ENCODE data around the gene GDI1.

Gene GDI1

DNA sequence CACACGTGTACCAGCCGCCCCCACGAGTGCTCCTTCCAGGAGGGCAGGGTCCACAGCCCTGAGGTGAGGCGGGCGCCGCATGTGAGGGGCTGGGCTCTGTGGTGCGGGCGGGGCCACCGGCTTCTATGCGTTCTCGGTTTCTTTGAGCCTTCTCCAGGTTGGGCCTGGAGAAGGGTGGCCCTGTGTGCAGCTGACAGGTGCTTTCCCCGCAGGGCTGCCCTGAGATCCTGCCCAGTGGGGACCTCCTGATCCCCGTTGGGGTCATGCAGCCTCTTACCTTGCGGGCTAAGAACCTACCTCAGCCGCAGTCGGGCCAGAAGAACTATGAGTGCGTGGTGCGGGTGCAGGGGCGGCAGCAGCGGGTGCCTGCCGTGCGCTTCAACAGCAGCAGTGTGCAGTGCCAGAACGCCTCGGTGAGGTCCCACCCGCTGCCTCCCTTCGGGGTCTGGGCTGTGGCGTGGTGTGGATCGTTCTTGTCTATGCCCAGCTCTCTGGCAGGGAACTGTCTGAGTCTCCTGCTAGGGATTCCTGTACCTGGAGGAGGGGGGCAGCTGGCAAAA is 27.9 kb downstream of the GDI1 start:
- DNase-seq = no peak

DNA sequence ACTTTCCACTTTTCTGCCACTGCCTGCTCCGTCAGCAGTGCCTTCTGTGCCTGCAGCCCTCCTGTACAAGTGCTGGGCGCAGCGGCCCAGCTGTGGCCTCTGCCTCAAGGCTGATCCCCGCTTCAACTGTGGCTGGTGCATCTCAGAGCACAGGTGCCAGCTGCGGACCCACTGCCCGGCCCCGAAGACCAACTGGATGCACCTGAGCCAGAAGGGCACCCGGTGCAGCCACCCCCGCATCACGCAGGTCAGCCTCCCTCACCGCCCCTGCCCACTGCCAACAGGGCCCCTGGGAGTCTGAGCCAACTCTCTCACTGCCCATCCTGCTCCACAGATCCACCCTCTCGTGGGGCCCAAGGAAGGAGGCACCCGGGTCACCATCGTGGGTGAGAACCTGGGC is 28.6 kb downstream of the GDI1 start:
- DNase-seq = no peak

DNA sequence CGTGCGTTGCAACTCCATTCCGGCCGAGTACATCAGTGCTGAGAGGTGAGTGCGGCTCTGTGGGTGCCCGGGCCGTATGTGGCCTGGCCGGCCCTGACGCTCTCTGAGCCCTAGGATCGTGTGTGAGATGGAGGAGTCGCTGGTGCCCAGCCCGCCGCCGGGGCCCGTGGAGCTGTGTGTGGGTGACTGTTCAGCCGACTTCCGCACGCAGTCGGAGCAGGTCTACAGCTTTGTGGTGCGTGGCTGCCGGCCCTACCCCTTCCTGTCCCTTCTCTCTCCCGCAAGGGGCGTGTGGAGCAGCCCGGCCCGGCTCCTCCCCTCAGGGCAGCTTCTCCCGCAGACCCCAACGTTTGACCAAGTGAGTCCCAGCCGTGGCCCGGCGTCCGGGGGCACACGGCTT is 29.1 kb downstream of the GDI1 start:
- DNase-seq = no peak

DNA sequence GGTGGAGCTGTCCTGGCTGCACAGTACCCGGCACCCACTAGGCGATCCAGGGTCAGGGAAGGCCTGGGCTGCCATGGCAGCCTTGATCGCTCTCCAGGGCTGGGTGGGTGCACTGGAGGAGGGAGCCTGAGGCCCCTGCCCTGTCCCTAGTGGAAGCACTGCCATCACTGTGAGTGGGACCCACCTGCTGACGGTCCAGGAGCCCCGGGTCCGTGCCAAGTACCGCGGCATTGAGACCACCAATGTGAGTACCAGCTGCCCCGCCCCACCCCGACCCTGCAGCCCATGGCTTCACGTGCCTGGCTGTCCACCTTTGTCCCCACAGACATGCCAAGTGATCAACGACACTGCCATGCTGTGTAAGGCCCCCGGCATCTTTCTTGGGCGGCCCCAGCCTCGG is 30.0 kb downstream of the GDI1 start:
- no peak for DNase-seq

DNA sequence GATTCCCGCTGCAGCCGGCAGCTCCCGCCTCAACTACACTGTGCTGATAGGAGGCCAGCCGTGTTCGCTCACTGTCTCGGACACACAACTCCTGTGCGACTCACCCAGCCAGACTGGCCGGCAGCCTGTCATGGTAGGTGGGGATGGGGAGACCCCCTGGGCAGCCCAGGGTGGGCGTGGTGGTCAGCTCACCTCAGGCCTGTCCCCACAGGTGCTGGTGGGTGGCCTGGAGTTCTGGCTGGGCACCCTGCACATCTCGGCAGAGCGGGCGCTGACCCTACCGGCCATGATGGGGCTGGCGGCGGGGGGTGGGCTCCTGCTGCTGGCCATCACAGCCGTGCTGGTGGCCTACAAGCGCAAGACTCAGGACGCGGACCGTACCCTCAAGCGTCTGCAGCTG is 30.6 kb downstream of the GDI1 start:
- DNase-seq = no peak

DNA sequence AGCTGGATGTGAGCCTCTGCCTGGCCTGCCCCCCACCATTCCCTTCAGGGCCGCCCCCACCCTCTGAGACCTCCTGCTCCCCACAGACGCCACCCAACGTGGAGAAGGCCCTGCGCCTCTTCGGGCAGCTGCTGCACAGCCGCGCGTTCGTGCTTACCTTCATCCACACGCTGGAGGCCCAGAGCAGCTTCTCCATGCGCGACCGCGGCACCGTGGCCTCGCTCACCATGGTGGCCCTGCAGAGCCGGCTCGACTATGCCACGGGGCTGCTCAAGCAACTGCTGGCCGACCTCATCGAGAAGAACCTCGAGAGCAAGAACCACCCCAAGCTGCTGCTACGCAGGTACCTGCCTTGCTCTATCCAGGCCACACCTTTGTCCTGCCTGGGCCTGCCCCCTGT is 31.3 kb downstream of the GDI1 start:
- DNase-seq = no peak

DNA sequence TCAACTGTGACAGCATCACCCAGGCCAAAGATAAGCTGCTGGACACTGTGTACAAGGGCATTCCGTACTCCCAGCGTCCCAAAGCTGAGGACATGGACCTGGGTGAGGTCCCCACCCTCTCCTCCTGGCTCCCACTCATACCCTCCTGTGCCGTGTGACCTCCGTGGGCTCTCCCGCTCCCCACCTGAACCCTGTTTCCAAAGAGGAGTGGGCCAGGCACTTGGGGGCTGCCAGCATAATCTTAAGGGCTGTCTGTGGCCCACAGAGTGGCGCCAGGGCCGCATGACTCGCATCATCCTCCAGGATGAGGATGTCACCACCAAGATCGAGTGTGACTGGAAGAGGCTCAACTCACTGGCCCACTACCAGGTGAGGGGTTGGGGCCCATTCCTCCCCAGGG is 32.2 kb downstream of the GDI1 start:
- DNase-seq = no peak

DNA sequence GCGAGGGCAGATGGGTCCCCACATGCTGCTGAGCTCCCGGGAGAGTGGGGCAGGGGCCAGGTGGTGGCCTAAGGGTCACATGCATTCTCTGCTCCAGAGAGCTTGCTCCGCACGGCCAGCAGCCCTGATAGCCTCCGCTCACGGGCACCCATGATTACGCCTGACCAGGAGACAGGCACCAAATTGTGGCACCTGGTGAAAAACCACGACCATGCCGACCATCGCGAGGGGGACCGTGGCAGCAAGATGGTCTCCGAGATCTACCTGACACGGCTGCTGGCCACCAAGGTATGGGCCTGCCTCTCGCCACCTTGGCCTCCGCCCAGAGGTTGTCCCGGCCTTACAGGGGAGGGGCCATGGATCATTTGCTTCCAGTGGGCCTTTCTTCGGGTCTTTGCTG is 32.9 kb downstream of the GDI1 start:
- DNase-seq = no peak

DNA sequence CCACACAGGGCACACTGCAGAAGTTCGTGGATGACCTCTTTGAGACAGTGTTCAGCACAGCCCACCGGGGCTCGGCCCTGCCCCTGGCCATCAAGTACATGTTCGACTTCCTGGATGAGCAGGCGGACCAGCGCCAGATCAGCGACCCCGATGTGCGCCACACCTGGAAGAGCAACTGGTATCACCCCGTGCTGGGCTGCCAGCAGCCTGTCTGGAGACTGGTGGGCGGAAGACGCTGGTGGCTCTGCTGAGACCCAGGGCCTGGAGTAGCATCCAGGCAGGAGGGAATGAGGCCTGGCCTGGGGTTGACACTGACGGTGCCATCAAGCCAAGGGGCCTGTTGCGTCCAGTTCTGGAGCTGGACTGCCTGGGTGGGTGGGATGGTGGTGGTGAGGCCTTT is 33.5 kb downstream of the GDI1 start:
- DNase-seq = no peak

DNA sequence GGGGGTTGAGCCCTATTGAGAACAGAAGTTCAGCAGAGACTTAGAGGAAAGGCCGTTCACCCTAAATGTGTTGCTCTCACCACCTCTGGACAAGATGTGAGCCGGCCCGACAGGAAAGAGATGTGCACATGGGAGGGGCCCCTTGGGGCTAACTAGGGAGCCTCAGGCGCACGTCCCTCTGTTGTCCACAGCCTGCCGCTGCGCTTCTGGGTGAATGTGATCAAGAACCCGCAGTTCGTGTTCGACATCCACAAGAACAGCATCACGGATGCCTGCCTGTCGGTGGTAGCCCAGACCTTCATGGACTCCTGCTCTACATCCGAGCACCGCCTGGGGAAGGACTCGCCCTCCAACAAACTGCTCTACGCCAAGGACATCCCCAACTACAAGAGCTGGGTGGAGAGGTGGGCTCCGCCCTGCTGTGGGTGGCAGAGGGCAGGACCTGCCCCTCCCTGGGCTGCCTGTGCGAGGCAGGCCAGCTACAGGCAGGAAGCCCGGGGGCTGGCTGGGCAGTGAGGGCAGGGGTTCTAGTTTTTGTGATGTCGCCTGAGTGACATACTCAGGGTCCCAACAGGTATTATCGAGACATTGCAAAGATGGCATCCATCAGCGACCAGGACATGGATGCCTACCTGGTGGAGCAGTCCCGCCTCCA is 34.1 kb downstream of the GDI1 start:
- DNase-seq = no peak

DNA sequence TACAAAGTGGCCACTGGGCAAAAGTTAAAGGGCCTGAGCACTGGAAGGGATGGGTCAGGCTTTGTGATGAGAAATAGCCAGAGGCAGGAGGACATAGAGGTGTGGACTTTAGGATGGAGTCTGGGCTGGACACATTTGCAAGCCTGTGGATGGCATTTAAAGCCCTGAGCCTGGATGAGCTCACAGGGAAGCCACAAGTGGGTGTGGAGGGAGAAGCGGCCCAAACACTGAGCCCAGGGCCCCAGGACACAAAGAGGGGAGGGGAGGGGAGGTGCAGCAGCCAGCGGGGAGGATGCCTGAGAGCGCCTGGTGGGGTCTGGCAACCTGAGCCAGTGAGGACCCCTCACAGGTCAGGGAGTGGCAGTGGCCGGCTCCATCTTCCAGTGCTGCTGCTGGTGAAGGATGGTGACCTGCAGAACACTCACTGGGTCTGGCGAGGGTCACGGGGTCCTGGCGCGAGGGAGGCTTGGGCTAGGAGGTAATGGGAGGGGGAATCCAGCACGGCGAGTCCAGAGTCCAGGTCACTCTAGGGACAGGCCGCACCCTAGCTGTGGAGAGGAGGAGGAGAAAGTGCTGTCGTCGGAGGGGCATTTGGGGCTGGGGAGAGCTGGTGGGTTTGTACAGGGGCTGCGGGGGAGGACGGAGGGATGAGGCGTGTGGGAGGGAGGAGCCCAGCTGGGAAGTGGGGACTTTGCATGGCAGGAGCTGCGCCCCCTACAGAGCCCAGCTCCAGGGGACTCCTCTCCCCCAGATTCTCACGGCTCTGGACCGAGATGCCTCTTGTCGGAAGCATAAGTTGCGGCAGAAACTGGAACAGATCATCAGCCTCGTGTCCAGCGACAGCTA is 35.1 kb downstream of the GDI1 start:
- DNase-seq = no peak

DNA sequence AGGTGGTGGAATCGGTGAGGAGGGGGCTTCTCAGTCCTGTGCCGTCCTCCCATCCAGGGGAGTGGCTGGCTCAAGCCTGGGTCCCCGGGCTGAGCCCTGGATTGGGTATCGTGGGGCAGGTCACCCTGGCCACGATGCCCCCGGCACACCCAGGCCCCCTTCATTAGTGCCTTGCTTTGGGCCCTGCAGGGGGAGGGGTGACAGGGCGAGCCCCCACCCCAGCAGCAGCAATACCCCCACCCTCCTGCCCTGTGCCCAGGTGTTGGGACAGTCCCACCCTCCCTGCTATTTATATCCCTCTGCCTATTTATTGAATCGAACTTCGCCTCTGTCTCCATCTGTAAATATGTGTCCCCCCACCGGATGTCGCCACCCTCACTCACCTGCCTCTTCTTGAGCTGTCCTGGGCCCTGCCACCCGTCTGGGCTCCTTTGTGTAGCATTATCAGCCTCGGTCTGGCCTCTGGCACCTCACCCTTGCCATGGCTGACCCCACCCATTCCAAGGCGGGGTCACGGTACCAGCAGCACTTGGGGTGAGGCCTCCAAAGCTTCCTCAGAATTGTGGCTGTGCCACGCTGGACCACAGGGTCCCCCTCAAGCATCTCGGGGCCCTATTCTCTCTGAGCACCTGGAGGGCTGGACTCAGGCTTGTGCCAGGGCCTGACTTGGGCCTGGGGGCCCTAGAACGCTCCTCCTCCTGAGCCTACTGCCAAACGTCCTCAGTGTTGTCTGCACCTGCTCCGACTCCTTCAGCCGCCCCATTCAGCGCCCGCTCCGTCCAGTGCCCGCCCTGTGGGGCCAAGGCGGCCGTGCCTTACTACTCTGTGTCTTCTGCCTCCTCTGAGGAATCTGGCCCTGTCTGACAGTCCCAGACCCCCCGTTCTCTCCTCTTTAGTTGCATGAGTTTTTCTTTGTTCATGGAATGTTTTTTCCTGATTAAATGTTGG is 36.0 kb downstream of the GDI1 start:
- no peak for DNase-seq

DNA sequence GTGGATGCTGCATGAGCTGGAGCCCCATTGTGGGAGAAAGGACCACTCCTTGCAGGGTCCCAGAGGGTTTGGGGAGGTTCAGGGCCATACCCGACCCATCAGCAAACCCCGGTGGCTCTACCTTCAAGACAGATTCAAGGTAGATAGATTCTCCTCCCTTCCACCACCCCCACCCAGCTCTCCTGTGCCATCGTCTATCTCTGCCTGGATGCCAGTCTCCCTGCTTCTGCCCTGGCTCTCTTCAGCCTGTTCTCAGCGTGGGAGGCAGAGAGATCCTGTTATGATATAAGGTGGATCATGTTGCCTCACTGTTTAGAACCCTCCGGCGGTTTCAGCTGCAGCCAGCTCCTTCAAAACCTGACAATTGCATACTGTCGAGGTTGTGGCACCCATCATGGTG is 36.7 kb downstream of the GDI1 start:
- DNase-seq = no peak

DNA sequence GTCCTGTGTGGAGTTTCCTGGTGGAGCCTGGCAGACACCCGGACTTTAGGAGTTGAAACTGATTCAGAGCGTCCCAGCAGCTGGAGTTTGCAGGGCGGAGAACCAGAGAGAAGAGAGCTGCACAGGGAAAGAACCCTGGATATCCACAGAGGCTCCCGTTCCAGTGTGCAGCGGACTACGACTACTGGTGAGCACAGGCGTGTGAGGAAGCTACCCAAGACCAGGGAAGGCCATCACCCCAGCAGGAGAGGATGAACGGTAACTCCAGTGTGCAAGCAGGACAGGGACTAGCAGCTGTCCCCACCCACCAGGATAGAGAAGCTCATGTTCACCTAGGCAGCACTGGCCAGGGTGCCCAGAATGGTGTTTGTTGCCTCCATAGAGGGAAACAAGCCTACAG is 39.9 kb downstream of the GDI1 start:
- no peak for DNase-seq

DNA sequence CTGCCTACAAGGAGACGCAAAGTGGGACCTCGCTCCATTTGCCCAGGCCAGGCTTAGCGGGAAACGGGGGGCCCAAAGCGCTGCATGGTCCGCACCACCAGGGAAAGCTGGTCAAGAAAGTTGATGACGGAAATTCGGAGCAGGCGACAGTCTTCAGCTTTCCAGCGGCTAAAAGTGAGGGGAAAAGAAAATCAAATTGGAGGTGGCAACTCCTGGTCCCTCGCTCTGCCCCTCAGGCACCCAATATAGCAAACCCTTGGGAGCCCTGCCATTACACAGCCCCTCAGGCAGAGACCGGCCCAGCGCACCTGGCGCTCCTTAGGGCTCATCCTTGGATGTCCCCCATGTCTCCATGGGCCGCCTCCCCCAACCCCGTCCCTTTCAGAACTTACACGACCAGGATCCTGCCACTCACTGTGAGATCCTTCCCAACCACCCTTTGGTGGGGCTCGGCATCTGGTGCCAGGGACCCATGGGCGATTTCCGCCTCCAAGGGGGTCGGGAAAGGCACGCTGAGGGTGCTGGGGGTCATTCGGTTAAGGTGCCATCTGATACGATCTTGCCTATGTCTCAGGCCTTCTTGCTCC is 41.0 kb downstream of the GDI1 start:
- no peak for DNase-seq

DNA sequence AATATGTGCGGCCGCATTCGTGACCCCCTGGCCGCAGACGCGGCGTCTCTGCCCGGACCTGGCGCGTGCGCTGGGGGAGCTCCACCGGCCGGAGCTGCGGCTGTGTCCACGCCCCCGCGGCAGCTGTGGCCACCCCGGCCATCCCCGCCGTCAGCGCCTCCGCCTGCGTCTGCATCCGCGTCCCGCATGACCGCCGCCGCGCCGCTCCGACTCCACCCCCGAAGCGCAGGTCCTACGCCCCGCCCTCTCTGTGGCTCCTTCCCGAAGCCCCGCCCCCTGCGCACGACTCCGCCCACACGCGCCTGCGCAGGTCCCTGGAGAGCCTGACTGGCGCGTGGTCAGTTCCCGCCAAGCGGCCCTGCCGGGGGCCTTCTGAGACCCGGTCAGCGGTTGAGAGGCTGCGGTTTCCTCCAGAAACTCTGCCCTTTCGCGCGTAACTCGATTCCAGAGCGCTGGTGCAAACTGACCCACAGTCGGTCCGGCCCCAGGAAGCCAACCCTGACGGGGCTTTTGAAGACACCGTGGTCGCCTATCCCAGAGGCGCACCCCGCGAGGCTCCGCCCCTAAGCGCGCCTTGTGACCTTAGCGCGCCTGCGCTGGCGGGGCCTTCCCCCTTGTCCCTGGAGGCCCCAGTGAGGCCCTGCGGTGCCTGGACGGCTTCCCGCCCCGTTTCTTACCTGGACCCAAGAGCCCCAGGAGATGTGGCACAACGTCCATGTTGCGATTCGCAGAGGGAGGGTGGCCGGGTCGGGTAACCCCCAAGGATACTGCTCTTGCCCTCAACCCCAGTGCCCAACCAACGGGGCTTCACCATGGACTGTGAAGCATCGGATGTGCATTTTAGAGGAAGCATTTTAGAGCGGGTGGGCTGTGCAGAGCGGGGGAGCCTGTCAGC is 42.0 kb downstream of the GDI1 start, which contains the start of gene LAGE3:
LAGE3 (minus strand) TSS at position 554 of the 895 bp plus-strand sequence; CDS start at position 188, 366 bp downstream.
- DNase-seq = peak; percentile 79 to 92 (median 86)

DNA sequence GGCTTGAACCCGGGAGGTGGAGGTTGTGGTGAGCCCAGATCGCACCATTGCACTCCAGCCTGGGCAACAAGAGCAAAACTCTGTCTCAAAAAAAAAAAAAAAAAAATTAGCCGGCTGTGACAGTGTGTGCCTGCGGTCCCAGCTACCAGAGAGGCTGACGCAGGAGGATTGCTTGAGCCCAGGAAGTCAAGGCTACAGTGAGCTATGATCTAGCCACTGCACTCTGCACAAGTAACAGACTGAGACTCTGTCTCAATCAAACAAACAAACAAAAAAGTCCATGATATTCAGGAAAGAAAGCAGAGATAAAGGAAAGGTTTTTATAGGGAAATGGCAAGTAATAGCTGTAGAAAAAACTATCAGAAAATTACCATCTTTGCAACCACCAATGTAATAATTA is 44.2 kb downstream of the GDI1 start:
- DNase-seq = no peak

DNA sequence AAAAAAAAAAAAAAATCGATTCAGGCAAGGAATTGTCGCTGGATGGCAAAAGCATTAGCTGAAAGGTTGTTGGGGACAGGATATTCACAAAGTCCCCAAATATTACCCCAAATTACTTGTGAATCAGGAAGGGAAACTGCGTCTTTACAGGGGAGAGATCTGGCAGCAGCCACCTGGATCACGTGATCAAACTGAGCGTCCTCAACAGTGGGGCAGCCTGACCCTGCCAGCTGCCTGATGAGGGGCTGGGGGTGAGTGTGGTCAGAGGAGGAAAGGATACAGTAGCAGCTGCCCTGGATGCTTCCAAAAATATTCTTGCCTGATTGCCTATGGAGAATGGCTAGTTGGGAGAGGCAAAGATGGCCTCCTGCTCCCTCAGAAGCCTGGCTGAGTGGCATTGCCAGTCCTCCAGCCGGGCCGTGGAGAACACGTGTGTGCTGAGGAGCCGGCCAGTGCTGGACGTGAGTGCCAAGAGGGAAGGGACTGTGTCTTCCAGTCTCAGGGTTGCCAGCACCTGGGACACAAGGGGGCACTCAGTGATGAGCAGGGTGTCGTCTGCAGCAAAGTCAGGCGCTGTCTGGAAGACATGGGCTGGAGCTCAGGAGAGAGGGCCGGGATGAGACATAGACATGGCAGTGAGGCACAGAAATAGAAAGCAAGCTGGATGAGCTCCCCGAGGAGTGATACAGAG is 45.1 kb downstream of the GDI1 start:
- DNase-seq = no peak

DNA sequence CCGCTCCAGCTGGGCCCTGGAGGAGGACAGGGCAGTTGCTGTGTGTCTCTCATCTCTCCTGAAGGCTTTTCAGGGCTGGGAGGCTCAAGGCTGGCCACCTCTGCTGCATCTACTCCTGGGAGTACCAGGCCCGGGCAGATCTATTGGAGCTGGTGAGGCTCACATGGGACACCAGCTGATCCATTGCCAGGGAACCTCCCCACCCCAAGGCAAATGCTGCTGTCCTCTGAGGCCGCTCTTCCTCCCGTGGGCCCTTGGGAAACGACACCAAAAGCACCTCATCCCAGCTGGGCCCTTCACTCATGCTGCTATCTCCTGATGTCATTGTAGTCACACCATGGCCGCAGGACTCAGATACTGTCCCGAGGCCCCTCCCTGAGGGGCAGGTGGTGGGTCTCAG is 45.8 kb downstream of the GDI1 start:
- DNase-seq = no peak

DNA sequence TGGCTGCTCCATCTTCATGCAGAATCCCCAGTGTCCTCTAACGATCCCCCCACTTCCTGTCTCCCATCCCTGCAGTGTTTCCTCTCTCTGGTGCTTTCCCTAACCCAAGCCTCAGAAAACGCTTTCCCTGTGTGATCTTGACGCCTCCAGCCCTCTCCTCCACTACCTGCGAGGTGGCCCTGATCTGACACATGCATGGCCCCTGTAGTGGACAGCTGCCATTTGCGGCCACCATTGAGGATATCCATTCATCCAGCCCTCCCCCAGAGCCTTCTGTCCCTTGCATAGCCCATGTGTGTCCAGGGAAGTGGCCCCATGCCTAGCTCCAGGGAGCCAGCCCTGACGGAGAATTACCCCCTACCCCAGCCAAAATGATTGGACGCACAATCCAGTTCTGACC is 46.4 kb downstream of the GDI1 start:
- DNase-seq = no peak

Data from activated naive CD4-positive, alpha-beta T cell (primary cell).